GM12878 (cell line): ENCODE results near the gene ZFP90. TPM values are rescaled to one million over a fixed set of nuclear protein-coding genes. Genes with fewer than 3 reads are reported as not detected.

ENCODE experiments used
- ATAC-seq: fragments of 200-7000 bp; cut with Tn5 transposase; 3 replicates; pipeline ENCODE4 v1.9.1; 2020; ENCODE audit warnings: mild to moderate bottlenecking, moderate library complexity
- BruUV-seq: library from RNA; stranded (reverse); fragments of 400-500 nt; replicated peaks from 2 replicates; lab custom pipeline; 2021; lab: Mats Ljungman, UMichigan
- CTCF ChIA-PET: fragments of 300-600 bp; sonication (Branson Sonifier 250); formaldehyde crosslinking; extraction: SDS; loops from one replicate; lab custom pipeline; 2021; ENCODE audit warnings: inconsistent platforms; lab: Yijun Ruan, JAX
- POLR2A ChIA-PET: fragments of 350-600 bp; formaldehyde crosslinking; extraction: SDS; loops from one replicate; lab custom pipeline; 2021; ENCODE audit warnings: inconsistent platforms; lab: Charles Lee
- RAD21 ChIA-PET: fragments of 300-600 bp; sonication (Branson Sonifier 250); formaldehyde crosslinking; loops from one replicate; lab custom pipeline; 2023; ENCODE audit warnings: antibody characterized with exemption; ENCODE audit not compliant: unreplicated experiment; lab: Charles Lee
- SMC1A ChIA-PET: fragments of 300-600 bp; sonication (Branson Sonifier 250); formaldehyde crosslinking; loops from one replicate; lab custom pipeline; 2023; ENCODE audit not compliant: unreplicated experiment, uncharacterized antibody; lab: Charles Lee
- DNase-seq: peaks from one replicate; pipeline ENCODE4 v3.0.0-alpha.2; 2011; ENCODE audit warnings: low read depth, low spot score
- FAIRE-seq: peaks from 3 replicates; lab custom pipeline; 2011; peaks lifted over from hg19 to GRCh38; lab: Jason Lieb, UNC
- H2AFZ ChIP-seq: 2 replicates; pipeline ENCODE4 v1.6.0; 2011; ENCODE audit warnings: low read depth, low read length, control low read depth; ENCODE audit not compliant: control insufficient read depth
- H3K27ac ChIP-seq: 2 replicates; pipeline ENCODE4 v1.5.1; 2011; ENCODE audit warnings: control low read depth; ENCODE audit not compliant: control insufficient read depth, insufficient read depth
- H3K27me3 ChIP-seq, 2 experiments: replicated peaks in 1 of 2; 2 replicates each; pipeline versions ENCODE4 v1.6.0 to v1.6.1; 2011; ENCODE audit warnings: low read length in 1 of 2; ENCODE audit not compliant: control insufficient read depth in 2 of 2, insufficient read depth in 2 of 2
- H3K36me3 ChIP-seq, 2 experiments: 2 replicates each; pipeline ENCODE4 v1.5.1; 2011; ENCODE audit warnings: low read length in 1 of 2; ENCODE audit not compliant: control insufficient read depth in 2 of 2, insufficient read depth in 2 of 2
- H3K4me1 ChIP-seq: 2 replicates; pipeline ENCODE4 v1.6.1; 2011; ENCODE audit warnings: mild to moderate bottlenecking, low read length, moderate library complexity, mixed read lengths; ENCODE audit not compliant: control insufficient read depth, insufficient read depth
- H3K4me2 ChIP-seq: 2 replicates; pipeline ENCODE4 v1.6.0; 2011; ENCODE audit warnings: control low read depth; ENCODE audit not compliant: control insufficient read depth, insufficient read depth
- H3K4me3 ChIP-seq: fragments of 200-600 bp; sonication (generic); 2 replicates; pipeline ENCODE4 v1.5.1; 2016
- H3K79me2 ChIP-seq: 2 replicates; pipeline ENCODE4 v1.6.0; 2011; ENCODE audit warnings: low read length; ENCODE audit not compliant: control insufficient read depth, insufficient read depth
- H3K9ac ChIP-seq: 2 replicates; pipeline ENCODE4 v1.8.0; 2011; ENCODE audit warnings: low read length, control low read depth, mixed read lengths; ENCODE audit not compliant: control insufficient read depth, insufficient read depth
- H3K9me3 ChIP-seq: replicated peaks from 3 replicates; pipeline ENCODE4 v1.5.1; 2011; ENCODE audit warnings: mild to moderate bottlenecking, low read length; ENCODE audit not compliant: control insufficient read depth, insufficient read depth
- H4K20me1 ChIP-seq: 2 replicates; pipeline ENCODE4 v1.6.0; 2011; ENCODE audit not compliant: control insufficient read depth, insufficient read depth
- FOXK2 ChIP-seq: fragments of 450-650 bp; IDR thresholded peaks from 2 replicates; pipeline ENCODE4 v1.6.1; 2017; ENCODE audit warnings: mild to moderate bottlenecking, moderate library complexity
- IKZF1 ChIP-seq: fragments of 450-650 bp; conservative IDR thresholded peaks from 2 replicates; pipeline ENCODE4 v1.6.1; 2017; ENCODE audit warnings: antibody characterized with exemption, mild to moderate bottlenecking
- JUND ChIP-seq: IDR thresholded peaks from 2 replicates; pipeline ENCODE4 v1.6.1; 2012; ENCODE audit warnings: low read depth, mild to moderate bottlenecking, low read length, improper control_type of control experiment, moderate library complexity
- MEF2B ChIP-seq: fragments of 450-650 bp; IDR thresholded peaks from 2 replicates; pipeline ENCODE4 v1.6.1; 2018; ENCODE audit warnings: mild to moderate bottlenecking, moderate library complexity; ENCODE audit not compliant: partially characterized antibody, poor library complexity, severe bottlenecking
- NFXL1 ChIP-seq: fragments of 450-650 bp; IDR thresholded peaks from 2 replicates; pipeline ENCODE4 v1.6.1; 2017; ENCODE audit warnings: antibody characterized with exemption, mild to moderate bottlenecking, borderline replicate concordance
- POU2F2 ChIP-seq: IDR thresholded peaks from 3 replicates; pipeline ENCODE4 v1.6.1; 2011; ENCODE audit warnings: low read depth, mild to moderate bottlenecking, low read length, borderline replicate concordance
- WGBS: methylation state at CpG from one replicate; pipeline ENCODE4 v1.1.6; 2016; ENCODE audit warnings: low lambda C conversion rate; ENCODE audit not compliant: insufficient replicate concordance, insufficient coverage; ENCODE audit errors: missing lambda C conversion rate; 5-methylcytosine and 5-hydroxymethylcytosine counted together
- in situ Hi-C: fragments of 300-500 bp; cut with MboI; formaldehyde crosslinking; loops from 9 replicates; pipeline ENCODE4 v1.14.3; 2018; ENCODE audit warnings: mixed read lengths
- intact Hi-C: fragments of 100-400 bp; cut with micrococcal nuclease; formaldehyde crosslinking; loops from one replicate; pipeline ENCODE4 v1.14.2; 2022; ENCODE audit not compliant: unreplicated experiment
- polyA plus RNA-seq, 11 experiments: library from polyadenylated mRNA; depleted of rRNA in 4 of 11; unstranded in 6 of 11; stranded (reverse) in 5 of 11; fragments of >200 nt; fragmentation: Nextera tagmentation in 4 of 11; fragmentation: Illumina TruSeq in 1 of 11; extraction: Ambion mirVana in 4 of 11; extraction: Trizol in 1 of 11; gene quantifications; 1 replicate in 1 of 11; 2 replicates in 10 of 11; pipeline versions ENCODE4 v1.2.1 to v1.2.3, GENCODE V29; 2011 to 2016; ENCODE audit warnings: inconsistent platforms in 2 of 11, missing spikeins in 2 of 11, low read depth in 1 of 11
- total RNA-seq, 4 experiments: library from RNA; depleted of rRNA in 3 of 4; stranded (reverse); fragments of >200 nt in 3 of 4; fragmentation: Illumina TruSeq in 1 of 4; extraction: Trizol in 1 of 4; gene quantifications; 2 replicates each; pipeline versions ENCODE4 v1.2.1 to v1.2.3, GENCODE V29; 2013 to 2021
- TF ChIP-seq, protein P1 (sequence below): fragments of 450-650 bp; IDR thresholded peaks from 2 replicates; pipeline ENCODE4 v1.6.1; 2017; ENCODE audit warnings: mild to moderate bottlenecking, moderate library complexity
- TF ChIP-seq, protein P2 (sequence below): fragments of 450-650 bp; IDR thresholded peaks from 2 replicates; pipeline ENCODE4 v1.6.1; 2018; ENCODE audit warnings: borderline replicate concordance, mild to moderate bottlenecking; ENCODE audit not compliant: partially characterized antibody
- TF ChIP-seq, protein P3 (sequence below): IDR thresholded peaks from 2 replicates; pipeline ENCODE4 v1.6.1; 2012; ENCODE audit warnings: low read depth, low read length, improper control_type of control experiment
- TF ChIP-seq, protein P4 (sequence below): fragments of 450-650 bp; IDR thresholded peaks from 2 replicates; pipeline ENCODE4 v1.6.1; 2017; ENCODE audit warnings: mild to moderate bottlenecking, low read depth, inconsistent platforms; ENCODE audit not compliant: poor library complexity, severe bottlenecking

The ZFP90 gene
- total and polyA plus RNA-seq, 10 of the 15 experiments (the other 5 are each of a cell fraction or from before 2014, with no cell fraction given) = 3.3 to 20.0 (median 15.4) TPM

DNA sequence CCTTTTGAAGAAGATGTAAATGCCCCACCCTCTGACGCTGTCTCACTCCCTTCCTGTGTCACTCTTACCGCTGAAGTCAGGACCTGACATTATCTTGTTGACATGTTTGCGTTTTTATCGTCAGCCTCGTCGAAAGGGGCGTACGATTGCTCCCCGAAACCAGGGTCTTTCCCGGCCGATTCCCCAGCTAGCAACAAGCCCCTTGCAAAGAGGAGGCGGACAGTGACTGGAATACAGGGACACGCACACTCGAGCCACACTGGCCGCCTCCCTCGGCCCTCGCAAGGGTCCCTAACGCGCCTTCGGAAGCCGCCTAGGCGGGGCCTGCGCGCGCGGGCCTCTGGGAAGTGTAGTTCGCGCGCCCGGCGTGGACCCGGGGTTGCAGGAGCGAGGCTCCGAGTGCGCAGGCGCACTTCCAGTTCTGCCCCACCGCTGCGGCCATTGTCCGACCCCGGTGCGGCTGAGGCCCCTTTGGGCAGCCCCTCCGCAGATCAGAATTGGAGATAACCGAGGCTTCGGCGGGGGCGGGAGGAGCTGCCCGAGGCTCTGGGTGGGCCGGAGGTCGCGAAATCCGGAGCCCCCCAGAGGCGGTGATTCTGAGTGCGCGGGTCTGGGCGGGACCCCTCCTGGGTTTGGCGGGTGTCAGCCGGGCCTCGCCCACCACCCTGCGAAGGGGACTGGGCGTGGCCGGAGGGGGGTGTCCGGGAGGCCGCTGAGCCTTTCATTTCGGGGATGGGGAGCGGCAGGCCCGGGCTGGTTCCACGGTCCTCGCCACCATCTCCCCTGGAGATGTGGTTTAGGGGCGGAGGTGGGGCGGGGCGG, at the start of gene ZFP90 (continued):
- TF ChIP-seq, protein P1, sequence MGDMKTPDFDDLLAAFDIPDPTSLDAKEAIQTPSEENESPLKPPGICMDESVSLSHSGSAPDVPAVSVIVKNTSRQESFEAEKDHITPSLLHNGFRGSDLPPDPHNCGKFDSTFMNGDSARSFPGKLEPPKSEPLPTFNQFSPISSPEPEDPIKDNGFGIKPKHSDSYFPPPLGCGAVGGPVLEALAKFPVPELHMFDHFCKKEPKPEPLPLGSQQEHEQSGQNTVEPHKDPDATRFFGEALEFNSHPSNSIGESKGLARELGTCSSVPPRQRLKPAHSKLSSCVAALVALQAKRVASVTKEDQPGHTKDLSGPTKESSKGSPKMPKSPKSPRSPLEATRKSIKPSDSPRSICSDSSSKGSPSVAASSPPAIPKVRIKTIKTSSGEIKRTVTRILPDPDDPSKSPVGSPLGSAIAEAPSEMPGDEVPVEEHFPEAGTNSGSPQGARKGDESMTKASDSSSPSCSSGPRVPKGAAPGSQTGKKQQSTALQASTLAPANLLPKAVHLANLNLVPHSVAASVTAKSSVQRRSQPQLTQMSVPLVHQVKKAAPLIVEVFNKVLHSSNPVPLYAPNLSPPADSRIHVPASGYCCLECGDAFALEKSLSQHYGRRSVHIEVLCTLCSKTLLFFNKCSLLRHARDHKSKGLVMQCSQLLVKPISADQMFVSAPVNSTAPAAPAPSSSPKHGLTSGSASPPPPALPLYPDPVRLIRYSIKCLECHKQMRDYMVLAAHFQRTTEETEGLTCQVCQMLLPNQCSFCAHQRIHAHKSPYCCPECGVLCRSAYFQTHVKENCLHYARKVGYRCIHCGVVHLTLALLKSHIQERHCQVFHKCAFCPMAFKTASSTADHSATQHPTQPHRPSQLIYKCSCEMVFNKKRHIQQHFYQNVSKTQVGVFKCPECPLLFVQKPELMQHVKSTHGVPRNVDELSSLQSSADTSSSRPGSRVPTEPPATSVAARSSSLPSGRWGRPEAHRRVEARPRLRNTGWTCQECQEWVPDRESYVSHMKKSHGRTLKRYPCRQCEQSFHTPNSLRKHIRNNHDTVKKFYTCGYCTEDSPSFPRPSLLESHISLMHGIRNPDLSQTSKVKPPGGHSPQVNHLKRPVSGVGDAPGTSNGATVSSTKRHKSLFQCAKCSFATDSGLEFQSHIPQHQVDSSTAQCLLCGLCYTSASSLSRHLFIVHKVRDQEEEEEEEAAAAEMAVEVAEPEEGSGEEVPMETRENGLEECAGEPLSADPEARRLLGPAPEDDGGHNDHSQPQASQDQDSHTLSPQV = 0 out of 2 replicates have a peak, but pooled peaks have one; percentile 37
- TF ChIP-seq IKZF1 = peak; percentile 84
- TF ChIP-seq NFXL1 = no peak
- TF ChIP-seq MEF2B = peak; percentile 31
- peak; percentile 55 for TF ChIP-seq FOXK2
- TF ChIP-seq, all 136 proteins: peak for 31

DNA sequence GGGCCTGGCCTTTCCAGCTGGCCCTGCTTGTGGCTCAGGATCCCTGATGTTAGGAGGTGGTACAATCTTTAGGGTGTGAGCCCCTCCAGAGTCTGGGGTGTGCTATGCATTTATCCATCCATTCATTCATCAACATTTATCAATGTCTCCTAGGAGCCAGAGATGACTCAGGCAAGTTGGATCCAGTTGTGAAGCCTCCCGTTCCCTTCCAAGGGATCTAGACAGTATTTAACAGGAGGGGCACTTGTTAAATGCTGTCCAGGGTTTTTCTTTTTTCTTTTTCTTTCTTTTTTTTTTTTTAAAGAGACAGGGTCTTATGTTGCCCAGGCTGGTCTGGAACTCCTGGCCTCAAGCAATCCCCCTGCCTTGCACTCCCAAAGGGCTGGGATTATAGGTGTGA, 48.7 kb upstream of the ZFP90 start:
- ATAC-seq = no peak
- intact Hi-C loops = no loop called here
- Histone ChIP-seq H3K9me3 (no peaks in the 10 kb centered on the region; the same call in 1 of the 3 replicates), H3K36me3 (no peaks in the 10 kb centered on the region), H3K27ac (no peak overlapping the region), H4K20me1 (no peaks in the 10 kb centered on the region), H3K4me3 (no peak overlapping the region), H3K27me3 (no peaks in the 10 kb centered on the region; a peak in 1 of 4 replicates), H3K9ac (no peak overlapping the region), H3K4me2 (no peak overlapping the region), H3K79me2 (no peaks in the 10 kb centered on the region), H3K4me1 (peaks cover 13% of the 10 kb centered on the region), H2AFZ (no peak overlapping the region)
- CTCF ChIA-PET = interaction anchor here (0.9 kb wide), 1 partner anchor 20 kb away, joined by 4 read pairs; no protein-coding TSS in a partner anchor
- in situ Hi-C loops = no loop called here
- SMC1A ChIA-PET = no interaction called here
- RAD21 ChIA-PET = no interaction called here
- DNase-seq = no peak
- 100% methylated on average over 1 of the region's 1 CpG for WGBS
- no TSS peak for BruUV-seq
- no peak for FAIRE-seq
- POLR2A ChIA-PET = interaction anchor here (0.6 kb wide), 1 partner anchor 249 kb away, joined by 5 read pairs; no protein-coding TSS in a partner anchor
- TF ChIP-seq JUND = no peak
- TF ChIP-seq, protein P2, sequence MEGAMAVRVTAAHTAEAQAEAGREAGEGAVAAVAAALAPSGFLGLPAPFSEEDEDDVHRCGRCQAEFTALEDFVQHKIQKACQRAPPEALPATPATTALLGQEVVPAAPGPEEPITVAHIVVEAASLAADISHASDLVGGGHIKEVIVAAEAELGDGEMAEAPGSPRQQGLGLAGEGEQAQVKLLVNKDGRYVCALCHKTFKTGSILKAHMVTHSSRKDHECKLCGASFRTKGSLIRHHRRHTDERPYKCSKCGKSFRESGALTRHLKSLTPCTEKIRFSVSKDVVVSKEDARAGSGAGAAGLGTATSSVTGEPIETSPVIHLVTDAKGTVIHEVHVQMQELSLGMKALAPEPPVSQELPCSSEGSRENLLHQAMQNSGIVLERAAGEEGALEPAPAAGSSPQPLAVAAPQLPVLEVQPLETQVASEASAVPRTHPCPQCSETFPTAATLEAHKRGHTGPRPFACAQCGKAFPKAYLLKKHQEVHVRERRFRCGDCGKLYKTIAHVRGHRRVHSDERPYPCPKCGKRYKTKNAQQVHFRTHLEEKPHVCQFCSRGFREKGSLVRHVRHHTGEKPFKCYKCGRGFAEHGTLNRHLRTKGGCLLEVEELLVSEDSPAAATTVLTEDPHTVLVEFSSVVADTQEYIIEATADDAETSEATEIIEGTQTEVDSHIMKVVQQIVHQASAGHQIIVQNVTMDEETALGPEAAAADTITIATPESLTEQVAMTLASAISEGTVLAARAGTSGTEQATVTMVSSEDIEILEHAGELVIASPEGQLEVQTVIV = no peak
- TF ChIP-seq, protein P3, sequence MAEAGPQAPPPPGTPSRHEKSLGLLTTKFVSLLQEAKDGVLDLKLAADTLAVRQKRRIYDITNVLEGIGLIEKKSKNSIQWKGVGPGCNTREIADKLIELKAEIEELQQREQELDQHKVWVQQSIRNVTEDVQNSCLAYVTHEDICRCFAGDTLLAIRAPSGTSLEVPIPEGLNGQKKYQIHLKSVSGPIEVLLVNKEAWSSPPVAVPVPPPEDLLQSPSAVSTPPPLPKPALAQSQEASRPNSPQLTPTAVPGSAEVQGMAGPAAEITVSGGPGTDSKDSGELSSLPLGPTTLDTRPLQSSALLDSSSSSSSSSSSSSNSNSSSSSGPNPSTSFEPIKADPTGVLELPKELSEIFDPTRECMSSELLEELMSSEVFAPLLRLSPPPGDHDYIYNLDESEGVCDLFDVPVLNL = no peak
- no peak for TF ChIP-seq POU2F2
- TF ChIP-seq, protein P4, sequence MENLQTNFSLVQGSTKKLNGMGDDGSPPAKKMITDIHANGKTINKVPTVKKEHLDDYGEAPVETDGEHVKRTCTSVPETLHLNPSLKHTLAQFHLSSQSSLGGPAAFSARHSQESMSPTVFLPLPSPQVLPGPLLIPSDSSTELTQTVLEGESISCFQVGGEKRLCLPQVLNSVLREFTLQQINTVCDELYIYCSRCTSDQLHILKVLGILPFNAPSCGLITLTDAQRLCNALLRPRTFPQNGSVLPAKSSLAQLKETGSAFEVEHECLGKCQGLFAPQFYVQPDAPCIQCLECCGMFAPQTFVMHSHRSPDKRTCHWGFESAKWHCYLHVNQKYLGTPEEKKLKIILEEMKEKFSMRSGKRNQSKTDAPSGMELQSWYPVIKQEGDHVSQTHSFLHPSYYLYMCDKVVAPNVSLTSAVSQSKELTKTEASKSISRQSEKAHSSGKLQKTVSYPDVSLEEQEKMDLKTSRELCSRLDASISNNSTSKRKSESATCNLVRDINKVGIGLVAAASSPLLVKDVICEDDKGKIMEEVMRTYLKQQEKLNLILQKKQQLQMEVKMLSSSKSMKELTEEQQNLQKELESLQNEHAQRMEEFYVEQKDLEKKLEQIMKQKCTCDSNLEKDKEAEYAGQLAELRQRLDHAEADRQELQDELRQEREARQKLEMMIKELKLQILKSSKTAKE = no peak
